Measurements from ENCODE around the gene CRYBG2.
"Not testable (repeated sequence)": the region's sequence is repeated elsewhere in the genome, so short reads cannot be mapped to it uniquely, and the experiment has no call there.

Gene CRYBG2

DNA sequence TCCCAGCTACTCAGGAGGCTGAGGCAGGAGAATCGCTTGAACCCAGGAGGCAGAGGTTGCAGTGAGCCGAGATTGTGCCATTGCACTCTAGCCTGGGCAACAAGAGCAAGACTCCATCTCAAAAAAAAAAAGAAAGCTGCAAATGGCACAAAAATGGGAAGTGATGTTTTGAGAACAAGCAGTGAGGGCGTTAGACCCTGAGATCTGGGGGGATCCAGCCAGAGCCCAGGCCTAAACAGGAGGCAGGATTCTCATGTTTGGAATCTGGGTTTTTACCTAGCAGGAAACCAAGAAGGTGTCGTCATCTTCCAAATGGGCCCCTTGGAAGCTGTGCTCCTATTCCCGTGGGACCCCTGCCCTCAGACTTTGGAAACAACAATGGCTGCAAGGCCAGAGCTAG, 61.2 kb downstream of the CRYBG2 start:
- not testable (repeated sequence) for DNase-seq

DNA sequence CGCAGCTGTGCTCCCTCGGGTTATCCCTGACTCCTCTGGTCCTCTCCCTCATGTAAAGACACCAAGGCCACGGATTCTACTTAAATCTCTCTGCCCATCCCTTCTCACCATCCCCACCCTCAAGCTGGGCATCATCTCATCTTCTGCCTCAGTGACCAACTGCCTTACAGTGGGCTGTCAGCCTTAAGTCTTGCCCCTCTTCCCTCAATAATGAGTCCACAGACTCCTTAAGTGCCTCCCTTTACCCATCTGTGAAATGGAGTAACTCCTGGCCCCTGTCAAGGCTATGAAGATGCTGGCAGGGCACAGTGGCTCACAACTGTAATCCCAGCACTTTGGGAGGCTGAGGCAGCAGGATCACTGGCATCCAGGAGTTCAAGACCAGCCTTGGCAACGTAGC, 62.0 kb downstream of the CRYBG2 start:
- DNase-seq: no peak

DNA sequence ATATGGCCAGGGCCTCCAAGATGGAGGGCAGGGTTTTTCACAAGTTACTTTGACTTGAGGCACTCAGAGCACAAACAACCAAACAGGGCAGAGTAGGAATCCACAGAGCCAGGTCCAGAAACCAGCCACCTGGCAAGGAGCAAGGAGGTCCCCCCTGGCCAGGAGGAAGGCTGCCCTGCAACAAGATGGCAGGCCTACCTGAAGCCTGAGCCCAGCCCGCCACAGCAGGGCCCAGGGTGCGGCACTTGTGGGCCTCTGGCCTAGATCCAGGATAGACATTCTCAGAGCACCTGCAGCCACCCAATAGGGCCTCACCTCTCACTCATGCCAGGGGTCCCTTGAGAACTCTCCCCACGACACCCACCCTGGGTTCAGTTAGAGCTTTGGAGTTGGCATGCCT, 62.5 kb downstream of the CRYBG2 start:
- DNase-seq: no peak

DNA sequence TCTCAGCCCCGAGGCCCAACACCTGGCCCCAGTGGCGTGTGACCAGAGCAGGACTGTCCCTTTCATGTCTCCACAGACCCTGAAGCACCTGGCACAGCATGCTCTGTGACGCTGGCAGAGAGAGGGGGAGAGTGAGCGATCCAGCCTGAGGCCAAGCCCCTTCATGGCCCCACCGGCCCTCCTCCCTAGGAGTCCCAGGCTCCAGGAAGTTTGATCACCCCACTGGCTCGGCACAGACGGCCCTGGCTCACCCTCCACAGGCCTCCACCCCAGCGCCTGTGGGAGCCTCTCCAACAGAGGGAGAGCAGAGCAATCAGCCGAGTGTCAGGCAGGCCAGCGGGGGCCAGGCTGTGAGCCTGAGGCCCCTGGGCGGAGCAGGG, 63.1 kb downstream of the CRYBG2 start:
- DNase-seq: no peak

DNA sequence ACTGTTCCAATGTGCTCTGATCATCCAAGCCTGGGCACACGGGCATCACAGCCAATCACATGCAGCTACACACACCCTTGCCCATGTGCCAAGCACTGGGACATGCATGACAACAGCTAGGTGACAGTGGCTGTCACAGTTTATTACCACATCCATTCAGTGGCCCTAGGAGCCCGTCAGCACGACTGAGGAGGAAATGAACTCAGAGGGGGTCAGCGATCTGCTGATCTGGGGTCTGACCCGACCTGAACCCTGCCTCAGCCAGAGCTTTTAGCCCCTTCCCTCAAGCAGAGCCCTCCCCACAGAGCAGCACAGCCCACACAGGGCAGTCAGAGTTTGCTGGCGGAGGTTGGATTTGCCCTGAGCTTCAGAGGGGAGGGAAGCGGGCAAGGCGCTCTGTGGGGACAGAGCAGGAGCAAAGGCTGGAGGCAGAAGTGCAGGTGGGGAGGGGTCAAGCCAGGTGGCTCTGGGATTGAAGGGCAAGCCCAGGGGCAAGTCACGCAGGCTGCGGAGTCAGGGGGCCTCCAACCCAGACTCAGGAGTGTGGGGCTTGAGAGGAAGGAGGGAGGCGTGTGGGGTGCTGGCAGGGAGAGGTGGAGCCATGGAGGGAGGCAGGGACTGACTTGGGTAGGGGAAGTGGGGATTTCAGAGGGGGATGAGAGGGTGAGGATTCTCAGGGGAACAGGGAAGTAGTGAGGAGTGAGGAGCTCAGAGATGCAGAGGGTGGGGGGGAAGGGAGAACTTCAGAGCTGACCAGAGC, 63.6 kb downstream of the CRYBG2 start:
- DNase-seq: no peak

DNA sequence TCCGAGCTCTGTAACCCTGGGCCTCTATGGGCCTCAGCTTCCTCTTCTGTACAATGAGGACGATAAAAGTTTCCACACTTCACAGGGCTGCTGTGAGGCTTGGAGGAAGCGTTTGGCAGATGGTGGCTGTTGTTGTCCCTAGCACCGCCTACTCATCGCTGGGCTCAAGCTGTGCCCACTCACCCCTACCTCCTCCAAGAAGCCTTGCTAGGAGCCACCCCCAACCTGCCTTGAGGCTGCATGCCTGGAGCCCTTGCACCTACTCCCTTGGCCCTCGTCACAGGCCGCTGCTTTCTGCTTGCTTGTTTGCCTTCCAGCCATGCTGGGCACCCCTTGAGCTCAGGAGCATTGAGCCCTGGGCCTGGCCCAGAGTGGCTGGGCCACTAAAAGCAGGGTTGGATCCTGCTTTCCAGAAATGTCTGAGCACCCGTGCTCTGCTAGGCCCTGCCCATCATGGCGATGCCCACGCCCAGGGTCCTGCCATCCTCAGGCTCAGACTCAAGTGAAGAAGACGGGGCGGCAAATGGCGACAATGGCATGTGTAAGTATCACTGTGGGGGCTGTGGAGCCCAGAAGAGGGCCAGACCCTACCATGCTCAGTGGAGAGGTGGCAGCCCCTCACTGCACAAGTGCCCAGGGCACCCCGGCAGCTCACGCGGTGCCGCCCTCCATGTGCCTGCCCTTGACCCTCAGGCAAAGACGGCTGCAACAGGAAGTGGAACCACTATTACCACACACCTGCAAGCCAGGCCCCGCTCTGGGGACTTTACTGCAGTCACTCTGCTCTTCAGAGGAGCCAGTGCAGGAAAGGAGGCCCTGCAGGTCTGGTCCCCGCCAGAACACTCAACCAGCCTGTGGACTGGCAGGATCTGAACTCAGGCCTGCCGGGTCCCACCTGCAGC, 64.5 kb downstream of the CRYBG2 start:
- no peak for DNase-seq

DNA sequence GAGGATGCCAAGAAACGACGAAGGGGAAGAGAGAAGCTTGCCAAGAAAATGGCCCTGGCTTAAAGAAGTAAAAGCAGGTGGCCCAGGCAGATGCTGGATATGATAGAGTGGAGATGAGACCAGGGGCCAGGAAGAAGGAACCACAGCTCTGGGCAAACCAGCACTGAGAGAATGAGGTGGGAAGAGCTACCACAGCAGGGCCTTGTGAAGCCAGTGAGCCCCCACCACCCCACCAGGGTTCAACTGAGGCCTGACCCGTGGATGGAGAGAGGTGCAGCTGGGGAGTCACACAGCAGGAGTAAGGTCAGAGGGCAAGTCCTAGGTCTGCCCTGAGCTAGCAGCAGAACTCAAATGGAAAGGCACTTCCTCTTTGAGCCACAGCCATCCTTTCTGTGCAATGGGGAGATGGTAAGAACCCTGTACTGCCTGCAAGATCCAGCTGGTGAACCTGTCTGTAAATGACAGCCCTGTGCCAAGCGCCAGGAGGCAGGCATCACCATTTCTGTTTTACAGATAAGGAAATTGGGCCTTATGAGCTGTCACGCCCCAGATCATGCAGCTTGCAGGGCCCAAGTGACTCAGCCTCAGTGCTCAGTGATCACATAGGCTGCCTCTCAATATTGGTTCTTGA, 65.5 kb downstream of the CRYBG2 start:
- no peak for DNase-seq

DNA sequence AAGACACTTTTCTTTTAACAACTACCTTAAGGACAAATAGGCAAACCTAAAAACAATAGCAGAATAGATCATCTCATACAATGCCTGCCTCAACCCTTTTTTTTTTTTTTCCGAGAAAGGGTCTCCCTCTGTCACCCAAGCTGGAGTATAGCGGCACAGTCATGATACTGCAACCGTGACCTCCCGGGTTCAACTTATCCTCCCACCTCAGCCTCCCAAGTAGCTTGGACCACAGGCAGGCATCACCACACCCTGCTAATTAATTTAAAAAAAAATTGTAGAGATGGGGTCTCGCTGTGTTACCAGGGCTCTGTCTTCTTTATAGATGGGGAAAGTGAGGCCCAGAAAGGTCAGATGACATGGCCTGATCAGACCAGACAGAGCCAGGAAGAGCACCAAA, 66.1 kb downstream of the CRYBG2 start:
- DNase-seq: no peak

DNA sequence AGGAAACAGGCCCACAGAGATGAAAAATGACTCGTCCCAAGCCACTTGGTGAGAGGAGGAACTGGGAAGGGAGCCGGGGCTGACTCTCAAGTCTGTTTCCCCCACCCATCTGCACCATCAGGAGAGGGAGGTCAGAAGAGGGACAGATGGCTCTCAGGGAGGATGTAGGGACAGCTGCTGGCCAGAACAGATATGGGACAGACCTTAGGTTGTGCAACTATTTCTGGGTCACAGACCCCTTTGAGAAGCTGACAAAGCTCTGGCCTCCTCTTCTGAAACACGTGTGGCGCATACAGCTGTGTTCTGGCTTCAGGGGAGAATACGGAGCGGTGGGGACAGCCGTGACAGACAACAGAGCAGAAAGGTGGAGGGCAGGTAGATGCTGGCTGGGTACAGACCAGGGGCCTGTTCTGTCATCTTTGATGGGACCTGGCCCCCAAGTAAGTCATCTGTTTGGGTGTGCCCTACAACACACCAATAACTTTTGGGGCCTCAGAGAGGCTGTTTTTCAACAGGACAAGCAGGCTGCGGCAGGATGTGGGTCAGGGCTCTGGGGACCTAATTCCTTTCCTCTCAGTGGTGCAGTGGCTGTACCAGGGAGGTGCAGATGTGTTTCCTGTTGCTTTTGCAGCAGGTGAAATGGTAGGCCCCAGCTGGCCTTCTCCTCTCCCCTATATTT, 66.8 kb downstream of the CRYBG2 start:
- DNase-seq: no peak

DNA sequence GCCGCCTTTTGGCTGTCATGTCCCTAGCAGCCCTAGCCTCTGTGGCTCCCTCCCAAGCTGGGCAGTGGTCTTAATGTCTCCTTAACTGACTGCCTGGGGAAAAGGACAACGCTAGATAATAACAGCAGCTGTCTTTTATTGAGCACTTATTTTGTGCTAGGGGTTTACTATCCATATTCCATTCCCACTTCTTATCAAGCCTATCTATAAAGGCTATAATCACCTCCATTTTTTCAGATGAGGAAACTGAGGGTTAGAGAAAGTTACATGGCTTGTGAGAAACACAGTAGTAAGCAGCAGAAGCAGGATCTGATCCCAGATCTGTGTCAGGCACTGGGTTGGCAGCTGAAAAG, 67.9 kb downstream of the CRYBG2 start:
- DNase-seq: no peak

DNA sequence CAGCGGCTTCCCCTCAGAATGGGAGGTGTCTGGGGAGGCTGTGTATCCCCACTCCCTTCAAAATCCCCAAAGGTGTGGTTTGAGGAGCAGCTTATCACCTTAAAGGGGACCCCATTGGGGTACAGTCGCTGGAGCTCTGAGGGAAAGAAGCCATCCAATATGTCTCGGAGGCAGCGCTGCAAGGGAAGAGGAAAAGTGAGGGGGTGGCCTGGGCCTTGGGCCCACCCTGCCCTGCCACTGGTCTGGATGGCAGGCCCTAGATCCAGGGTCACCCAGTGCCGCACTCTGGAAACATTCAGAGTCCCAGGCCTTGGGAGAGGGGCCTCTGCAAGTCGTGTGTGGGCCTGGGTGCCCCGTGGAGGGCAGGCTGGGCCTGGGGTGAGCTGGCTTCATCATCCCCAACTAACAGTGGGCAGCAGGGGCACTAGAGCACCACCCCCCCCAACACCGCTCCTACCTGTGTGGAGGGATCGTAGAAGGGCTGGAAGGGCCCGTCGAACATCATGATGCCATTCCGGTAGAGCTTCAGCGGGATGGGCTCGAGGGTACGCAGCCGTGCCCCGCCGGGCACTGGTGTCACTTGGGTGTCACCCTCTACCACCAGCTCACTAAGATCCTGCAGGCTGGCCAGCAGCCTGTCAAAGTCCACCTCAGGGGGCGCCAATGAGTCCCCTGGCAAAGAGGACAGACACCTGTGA, 68.4 kb downstream of the CRYBG2 start:
- DNase-seq: no peak

DNA sequence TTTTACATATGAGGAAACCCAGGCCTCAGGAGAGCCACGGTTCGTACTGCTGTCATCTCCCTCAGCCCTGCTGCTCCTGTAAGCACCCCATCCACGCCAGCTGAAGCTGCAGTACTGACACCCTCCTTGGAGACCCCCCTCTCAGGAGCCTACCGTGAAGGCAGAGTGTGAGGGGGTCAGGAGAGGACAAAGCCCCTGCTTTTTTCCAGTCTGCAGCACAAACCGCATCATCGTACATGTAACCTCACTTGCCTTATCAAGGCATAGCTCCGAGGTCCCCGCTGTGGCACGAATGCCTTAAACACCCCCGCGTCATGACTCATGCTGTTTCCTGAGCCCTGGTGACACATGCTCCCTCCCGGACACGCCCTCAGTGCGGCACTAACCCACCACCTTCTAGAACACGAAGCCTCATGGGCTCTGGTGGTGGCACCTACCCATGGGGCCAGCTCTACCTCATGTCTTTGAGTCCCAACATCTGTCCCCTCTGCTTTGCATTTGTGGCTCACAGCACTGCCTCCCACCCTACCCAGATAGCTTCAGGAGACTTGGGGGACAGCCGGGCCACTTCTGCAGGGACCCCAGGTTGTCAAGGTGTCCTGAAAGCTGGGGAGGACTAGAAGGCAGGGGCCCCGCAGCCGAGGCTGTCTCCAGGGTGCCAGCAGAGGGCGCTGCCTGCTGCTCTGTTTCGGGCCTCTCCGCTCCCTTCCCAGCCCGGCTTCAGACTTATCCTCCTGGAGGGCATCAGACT, 69.2 kb downstream of the CRYBG2 start:
- DNase-seq: no peak

DNA sequence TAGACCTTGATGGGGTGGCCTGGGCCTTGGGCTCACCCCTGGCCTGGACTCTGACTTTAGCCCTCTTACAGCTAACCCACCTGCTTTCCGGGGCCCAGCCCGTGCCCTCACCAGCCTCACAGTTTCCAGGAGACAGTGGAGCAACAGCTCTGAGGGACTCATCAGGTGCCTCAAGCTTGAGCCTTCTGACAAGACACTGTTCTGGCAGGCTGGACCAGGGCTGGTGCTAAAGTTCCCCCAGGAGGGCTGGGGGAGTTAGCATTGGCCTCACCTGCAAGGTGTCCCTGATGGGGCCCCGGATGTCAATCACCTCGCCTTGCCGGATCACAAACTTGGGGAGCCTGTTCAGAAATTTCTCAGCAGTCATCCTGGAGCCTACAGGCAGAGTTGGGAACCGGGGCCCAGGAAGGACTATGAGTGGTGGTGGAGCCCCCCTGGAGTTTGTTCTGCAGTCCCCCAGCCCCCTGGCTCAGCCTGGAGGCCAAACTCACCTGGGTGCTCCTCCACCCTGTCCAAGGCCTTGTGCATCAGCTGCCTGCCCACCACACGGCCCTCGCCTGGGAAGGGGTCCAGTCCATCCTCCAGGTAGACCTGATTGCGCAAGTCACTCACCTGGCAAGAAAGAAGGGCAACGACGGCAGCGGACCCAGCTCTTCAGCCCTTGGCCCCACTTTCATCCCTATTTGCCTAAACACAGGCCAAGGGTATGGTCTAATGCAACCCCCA, 69.9 kb downstream of the CRYBG2 start:
- no peak for DNase-seq

DNA sequence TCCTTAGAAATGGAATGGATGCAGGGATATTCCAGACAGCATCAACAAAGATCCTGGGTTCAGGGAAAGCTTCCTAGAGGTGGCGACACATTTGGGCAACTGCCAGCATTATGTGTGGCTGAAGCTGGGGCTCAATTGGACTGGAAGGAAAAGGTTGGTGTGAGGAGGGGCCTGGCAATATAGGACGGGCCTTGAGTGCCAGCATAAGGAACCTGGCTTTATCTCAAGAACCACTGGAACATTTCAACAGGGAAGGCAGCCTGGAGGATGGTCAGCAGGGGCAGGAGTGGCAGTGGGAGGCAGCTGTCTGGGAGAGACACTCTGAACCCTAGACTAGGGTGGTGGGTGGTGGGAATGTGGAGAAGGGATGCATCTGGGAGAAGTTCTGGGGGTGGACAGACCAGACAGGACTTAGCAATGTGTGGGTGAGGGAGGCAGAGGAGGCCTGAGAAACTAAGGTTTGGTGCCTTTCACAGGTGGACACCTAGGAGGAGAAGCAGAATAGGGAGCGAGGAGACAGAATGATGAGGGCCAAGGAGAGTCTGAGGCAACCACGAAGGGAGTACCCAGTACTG, 70.6 kb downstream of the CRYBG2 start:
- no peak for DNase-seq

DNA sequence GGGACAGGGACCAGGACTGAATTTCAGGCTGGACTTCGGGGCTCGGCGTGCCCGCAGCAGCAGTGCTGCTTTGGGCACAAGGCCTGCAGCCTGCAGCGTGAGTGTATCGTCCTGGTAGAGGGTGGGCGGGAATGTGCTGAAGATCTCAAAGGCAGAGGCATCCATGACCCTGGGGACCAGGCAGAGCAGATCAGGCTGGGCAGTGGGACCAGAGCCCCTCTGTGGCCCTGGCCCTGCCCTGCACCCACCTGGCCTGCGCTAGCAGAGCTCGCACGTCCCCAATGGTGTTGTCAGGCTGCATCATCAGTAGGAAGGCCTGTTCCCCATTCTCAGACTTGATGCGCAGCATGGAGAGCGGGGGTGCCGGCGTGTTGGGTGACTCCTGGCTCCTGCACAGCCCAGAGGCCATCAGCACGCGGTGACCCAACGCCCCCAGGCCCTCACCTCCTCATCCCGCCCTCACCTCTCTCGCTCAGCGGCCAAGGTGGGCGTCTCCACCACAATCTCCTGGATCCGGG, 71.5 kb downstream of the CRYBG2 start:
- no peak for DNase-seq

DNA sequence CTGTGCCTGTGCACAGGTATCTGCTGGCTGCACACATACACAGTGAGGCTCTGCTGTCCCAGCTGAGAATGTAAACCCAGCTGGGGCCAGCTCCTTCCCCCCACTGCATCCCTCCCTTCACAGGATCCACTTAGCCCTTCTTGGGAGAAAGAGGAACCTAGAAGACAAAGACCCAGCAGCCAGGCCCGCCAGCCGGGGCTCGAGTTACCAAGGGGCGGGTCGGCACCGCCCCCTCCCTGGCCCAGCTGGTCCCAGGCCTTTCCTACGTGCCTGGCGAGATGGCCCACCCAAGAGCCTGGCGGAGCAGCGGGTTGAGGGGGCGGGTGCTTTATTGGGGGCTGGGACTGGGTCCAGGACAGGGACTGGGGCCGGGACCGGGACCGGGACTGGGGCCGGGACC, 72.0 kb downstream of the CRYBG2 start:
- no peak for DNase-seq

DNA sequence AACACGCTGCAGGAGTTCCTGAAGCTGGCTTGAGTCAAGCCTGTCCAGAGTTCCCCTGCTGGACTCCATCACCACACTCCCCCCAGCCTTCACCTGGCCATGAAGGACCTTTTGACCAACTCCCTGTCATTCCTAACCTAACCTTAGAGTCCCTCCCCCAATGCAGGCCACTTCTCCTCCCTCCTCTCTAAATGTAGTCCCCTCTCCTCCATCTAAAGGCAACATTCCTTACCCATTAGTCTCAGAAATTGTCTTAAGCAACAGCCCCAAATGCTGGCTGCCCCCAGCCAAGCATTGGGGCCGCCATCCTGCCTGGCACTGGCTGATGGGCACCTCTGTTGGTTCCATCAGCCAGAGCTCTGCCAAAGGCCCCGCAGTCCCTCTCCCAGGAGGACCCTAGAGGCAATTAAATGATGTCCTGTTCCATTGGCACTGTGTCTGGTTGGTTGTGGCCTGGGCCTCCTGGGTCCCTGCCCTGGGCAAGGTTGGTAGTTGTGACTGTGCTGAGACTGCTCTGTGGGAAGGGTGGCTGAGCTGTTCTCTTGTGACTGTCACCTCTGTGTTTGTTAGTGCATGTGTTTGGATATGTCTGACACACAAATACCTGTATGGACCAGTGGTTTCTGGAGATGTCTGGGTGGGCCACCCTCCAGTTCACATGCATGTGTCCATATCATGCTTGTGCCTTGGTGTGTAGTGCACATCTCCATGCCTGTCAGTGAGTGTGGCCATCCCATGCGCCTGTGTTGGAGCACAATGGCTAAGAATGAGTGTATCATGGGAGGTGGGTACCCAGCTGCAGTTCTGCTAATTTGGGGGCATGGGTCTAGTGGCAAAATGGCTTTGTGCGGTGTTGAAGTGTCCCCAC, 72.6 kb downstream of the CRYBG2 start:
- DNase-seq: no peak

DNA sequence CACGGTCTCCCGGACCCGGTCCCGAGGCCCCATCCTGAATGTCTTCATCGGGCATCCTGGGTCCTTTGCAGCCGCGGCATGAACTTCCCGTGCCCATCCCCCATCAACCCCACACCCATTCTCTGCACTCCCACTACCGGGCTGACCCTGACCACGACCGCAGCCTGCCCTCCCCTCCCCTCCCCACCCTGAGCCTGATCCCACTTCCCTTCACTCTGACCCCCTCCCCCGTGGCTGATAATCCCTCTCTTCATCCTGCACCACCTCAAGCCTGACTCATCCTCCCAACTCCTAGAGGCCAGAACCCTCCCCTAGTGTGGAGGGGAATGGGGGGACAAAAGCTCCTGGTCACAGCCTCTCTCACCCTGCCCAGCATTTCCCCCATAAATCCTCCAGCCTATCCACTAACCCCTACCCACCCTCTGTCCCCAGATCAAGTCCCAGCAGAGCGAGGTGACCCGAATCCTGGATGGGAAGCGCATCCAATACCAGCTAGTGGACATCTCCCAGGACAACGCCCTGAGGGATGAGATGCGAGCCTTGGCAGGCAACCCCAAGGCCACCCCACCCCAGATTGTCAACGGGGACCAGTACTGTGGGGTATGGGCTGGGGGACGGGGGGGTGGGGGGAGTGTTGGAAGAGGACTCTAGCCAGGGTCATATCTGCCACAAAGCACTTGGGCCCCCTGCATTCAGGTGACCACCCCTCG, 73.4 kb downstream of the CRYBG2 start:
- DNase-seq: no peak

Data from NCI-H1092 treated with DMSO at 0.1 percent for 48 hours (cell line).